ENCODE measurements around the gene THPO.
A peak's percentile ranks its signal among the peaks of the same experiment; 100 is the strongest.

The THPO gene

DNA sequence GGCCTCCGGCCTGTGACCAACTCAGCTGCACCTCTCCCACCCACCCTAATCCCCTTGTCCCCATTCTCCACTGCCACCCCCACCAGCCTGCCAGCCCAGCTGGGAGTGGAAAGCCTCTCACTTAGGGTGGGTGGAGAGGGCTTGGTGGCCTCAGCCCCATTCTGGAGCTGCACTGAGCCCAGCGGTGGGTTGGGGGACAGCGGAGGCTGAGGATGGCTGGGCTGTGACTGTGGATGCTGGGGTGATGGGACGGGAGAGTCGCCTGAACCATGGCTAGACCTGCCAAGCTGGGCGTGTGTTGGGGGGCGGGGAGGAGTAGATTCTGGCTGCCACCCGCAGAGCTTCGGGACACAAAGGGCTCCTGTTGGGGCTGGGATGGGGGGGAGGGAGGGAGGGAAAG, 18.4 kb downstream of the THPO start:
- TF ChIP-seq CTCF (IDR thresholded peaks at IDR 0.05; ENCODE audit: unreplicated experiment in 3 of 3) = no peak
- H3K9me3 Mint-ChIP-seq = no peaks in the 10 kb centered on the region
- H3K4me3 Mint-ChIP-seq = peak overlapping the region; percentile 86 to 96 (median 93)
- peaks cover 17% of the 10 kb centered on the region for H3K36me3 Mint-ChIP-seq (ENCODE audit: low read depth)
- H3K27ac Mint-ChIP-seq = peak overlapping the region; percentile 21 to 79 (median 46)
- peaks cover 23% of the 10 kb centered on the region for H3K4me1 Mint-ChIP-seq
- H3K27me3 Mint-ChIP-seq (ENCODE audit: low read depth) = no peaks in the 10 kb centered on the region

DNA sequence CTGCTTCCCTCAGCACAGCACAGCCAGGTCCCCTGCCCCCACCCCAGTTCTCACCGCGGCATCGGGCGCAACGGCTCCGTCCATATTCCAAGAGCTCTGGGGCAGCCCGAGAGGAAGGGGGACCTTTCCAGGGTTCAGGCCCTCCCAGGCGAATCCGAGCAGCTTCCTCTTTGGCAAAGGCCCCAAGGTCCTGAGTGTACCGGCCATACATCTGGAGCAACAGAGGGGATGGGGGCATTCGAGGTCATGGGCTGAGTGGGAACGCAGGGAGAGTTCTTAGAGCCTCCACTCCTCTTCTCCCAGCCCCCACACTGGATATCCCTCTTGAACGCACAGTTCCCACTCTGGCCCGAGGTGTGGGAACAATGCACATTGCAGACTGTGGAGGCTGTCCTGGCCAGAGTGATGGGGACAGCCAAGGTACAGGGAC, 19.1 kb downstream of the THPO start:
- no peak for TF ChIP-seq CTCF (IDR thresholded peaks at IDR 0.05; ENCODE audit: unreplicated experiment in 3 of 3)
- H3K4me1 Mint-ChIP-seq = peaks cover 19% of the 10 kb centered on the region
- H3K27ac Mint-ChIP-seq = no peak overlapping the region
- no peaks in the 10 kb centered on the region for H3K27me3 Mint-ChIP-seq (ENCODE audit: low read depth)
- peak overlapping the region; percentile 58 to 76 (median 63) for H3K4me3 Mint-ChIP-seq
- H3K36me3 Mint-ChIP-seq (ENCODE audit: low read depth) = peaks cover 14% of the 10 kb centered on the region
- no peaks in the 10 kb centered on the region for H3K9me3 Mint-ChIP-seq

- no peaks in the 10 kb centered on the region for H3K27me3 Mint-ChIP-seq (ENCODE audit: low read depth)
- peaks cover 12% of the 10 kb centered on the region for H3K36me3 Mint-ChIP-seq (ENCODE audit: low read depth)
- no peaks in the 10 kb centered on the region for H3K9me3 Mint-ChIP-seq
- H3K27ac Mint-ChIP-seq = no peak overlapping the region
- peaks cover 16% of the 10 kb centered on the region for H3K4me1 Mint-ChIP-seq
- no peak for TF ChIP-seq CTCF (IDR thresholded peaks at IDR 0.05; ENCODE audit: unreplicated experiment in 3 of 3)
- peak overlapping the region; percentile 29 to 59 (median 49) for H3K4me3 Mint-ChIP-seq
These were observed 19.8 kb downstream of the THPO start for GRCh38 chr3:184358124-184358767.

DNA sequence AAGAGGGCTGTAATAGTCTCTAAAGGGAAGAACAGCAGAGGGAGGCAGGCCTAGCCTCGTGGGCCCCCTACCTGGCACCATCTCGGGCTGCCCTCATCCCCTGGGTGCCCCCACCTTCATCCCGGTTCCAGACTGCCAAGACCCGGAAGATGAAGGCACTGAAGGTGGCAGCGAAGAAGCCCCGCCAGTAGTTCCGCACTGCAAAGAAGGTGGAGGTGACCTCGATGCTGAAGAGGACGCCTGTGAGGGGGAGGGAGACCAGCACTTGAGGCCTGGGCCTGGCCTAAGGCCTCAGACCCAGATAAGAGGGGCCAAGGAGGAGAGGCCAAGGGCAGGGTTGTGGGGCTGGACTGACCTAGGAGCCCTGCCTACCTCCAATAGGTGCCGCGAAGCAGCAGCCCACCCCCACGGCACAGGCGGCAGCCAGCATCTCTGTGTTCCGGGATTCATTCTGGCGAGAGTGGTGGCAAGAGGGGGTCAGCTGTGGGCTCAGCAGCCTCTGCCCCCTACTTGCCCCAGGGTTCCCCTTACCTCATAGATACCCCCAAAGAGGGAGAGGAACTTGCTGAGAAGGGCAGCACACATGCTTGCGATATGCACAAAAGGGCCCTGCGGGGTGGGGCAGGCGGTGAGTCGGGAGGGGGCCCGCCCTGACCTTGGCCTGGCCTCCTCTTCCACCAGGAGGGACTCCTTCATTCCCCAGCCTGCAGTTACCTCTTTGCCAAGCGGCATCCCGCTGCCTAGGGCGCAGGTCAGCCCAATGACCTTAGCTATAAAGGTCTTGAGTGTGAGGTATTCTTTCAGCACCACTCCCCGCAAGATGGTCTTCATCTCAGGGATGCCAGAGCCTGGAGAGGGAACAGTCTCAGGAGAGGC, 20.5 kb downstream of the THPO start:
- TF ChIP-seq CTCF (IDR thresholded peaks at IDR 0.05; ENCODE audit: unreplicated experiment in 3 of 3) = no peak
- H3K4me1 Mint-ChIP-seq = peaks cover 15% of the 10 kb centered on the region
- H3K27ac Mint-ChIP-seq = no peak overlapping the region
- peak overlapping the region in 1 of 3 experiments; percentile 8 for H3K4me3 Mint-ChIP-seq
- H3K27me3 Mint-ChIP-seq (ENCODE audit: low read depth) = no peaks in the 10 kb centered on the region
- peaks cover 11% of the 10 kb centered on the region for H3K36me3 Mint-ChIP-seq (ENCODE audit: low read depth)
- no peaks in the 10 kb centered on the region for H3K9me3 Mint-ChIP-seq

DNA sequence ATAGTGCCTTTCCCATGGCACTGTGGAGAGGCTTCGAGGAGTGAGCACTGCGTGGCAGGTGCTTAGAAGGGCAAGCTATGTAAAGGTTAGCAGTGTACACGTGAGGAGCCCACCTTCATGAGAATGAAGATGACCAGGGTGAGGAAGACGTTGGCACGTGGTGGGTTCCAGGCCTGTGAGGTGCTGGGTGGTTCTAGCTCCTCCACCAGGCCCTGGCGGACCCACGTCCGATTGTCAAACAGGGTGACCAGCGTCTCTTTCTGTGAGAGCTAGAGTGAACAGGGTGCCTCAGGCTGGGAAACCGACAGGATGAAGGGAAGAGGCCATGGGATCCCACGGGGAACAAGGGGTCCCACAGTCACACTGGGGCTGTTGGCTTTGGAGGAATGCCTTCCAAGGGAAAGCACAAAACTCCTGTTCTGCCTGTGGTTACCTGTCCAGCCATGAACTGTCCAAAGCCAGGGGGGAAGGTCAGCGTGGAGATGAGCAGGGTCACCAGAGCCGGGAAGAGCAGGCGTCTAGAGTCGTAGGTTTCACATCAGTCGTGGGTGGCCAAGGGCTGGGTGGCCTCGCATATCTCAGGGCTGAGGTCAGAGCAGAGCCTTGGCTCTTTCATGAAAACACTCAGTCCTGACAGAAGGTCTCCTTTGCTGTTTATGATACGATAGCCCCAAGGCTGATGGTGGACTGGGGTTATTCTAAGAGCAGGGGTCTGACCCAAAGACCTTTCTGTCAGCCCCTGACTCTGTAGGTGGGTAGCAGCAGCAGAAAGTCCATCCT, 22.6 kb downstream of the THPO start:
- Mint-ChIP-seq H3K36me3 (ENCODE audit: low read depth) (peaks cover 25% of the 10 kb centered on the region), H3K4me1 (peaks cover 28% of the 10 kb centered on the region), H3K27me3 (ENCODE audit: low read depth) (no peaks in the 10 kb centered on the region), H3K27ac (no peak overlapping the region), H3K4me3 (peak overlapping the region in 1 of 3 experiments; percentile 11), H3K9me3 (no peaks in the 10 kb centered on the region)
- no peak for TF ChIP-seq CTCF (IDR thresholded peaks at IDR 0.05; ENCODE audit: unreplicated experiment in 3 of 3)

All from nephron (organoid).